WTC11 (cell line): ENCODE data around the gene ICAM1. TPM values are rescaled to one million over a fixed set of nuclear protein-coding genes. Genes with fewer than 3 reads are reported as not detected.

Source experiments
- ATAC-seq: fragments of 200-7000 bp; cut with Tn5 transposase; 2 replicates; pipeline ENCODE4 v1.10.0; 2021; ENCODE audit warnings: mild to moderate bottlenecking, moderate library complexity
- CTCF ChIA-PET: fragments of 300-600 bp; sonication (Branson Sonifier 250); formaldehyde crosslinking; loops from one replicate; lab custom pipeline; 2021; ENCODE audit warnings: antibody characterized with exemption; lab: Charles Lee
- POLR2A ChIA-PET: fragments of 350-600 bp; sonication (Branson Sonifier 250); formaldehyde crosslinking; loops from one replicate; lab custom pipeline; 2021; ENCODE audit warnings: antibody characterized with exemption; lab: Charles Lee
- DNase-seq: peaks from one replicate; pipeline ENCODE4 v3.0.0; 2021; ENCODE audit warnings: low spot score
- H3K27ac Mint-ChIP-seq: 2 replicates; pipeline ENCODE4 v1.8.0; 2021; ENCODE audit warnings: mixed read lengths
- H3K27me3 Mint-ChIP-seq: 2 replicates; pipeline ENCODE4 v1.8.0; 2021; ENCODE audit warnings: low read depth, mild to moderate bottlenecking, moderate library complexity, mixed read lengths
- H3K36me3 Mint-ChIP-seq: 2 replicates; pipeline ENCODE4 v1.8.0; 2021; ENCODE audit warnings: mixed read lengths
- H3K4me1 Mint-ChIP-seq: 2 replicates; pipeline ENCODE4 v1.8.0; 2022; ENCODE audit warnings: mixed read lengths
- H3K4me3 Mint-ChIP-seq: 2 replicates; pipeline ENCODE4 v1.8.0; 2021; ENCODE audit warnings: mild to moderate bottlenecking, moderate library complexity, mixed read lengths
- H3K9me3 Mint-ChIP-seq: 2 replicates; pipeline ENCODE4 v1.8.0; 2021; ENCODE audit warnings: mixed read lengths
- CREB1 ChIP-seq: sonication (generic); formaldehyde crosslinking; IDR thresholded peaks from 2 replicates; pipeline ENCODE4 v1.8.0; 2023; ENCODE audit warnings: mild to moderate bottlenecking, missing genetic modification reagents
- CTCF ChIP-seq: fragments of 200-600 bp; IDR thresholded peaks from 2 replicates; pipeline ENCODE4 v1.8.0; 2022; ENCODE audit warnings: antibody characterized with exemption
- E2F4 ChIP-seq: sonication (generic); formaldehyde crosslinking; IDR thresholded peaks from 2 replicates; pipeline ENCODE4 v1.8.1; 2022; ENCODE audit warnings: low read depth, mild to moderate bottlenecking, moderate library complexity, missing genetic modification reagents, borderline replicate concordance
- E2F5 ChIP-seq: sonication (generic); formaldehyde crosslinking; IDR thresholded peaks from 2 replicates; pipeline ENCODE4 v1.8.1; 2022; ENCODE audit warnings: mild to moderate bottlenecking, moderate library complexity, missing genetic modification reagents
- FOXJ3 ChIP-seq: sonication (generic); formaldehyde crosslinking; IDR thresholded peaks from 2 replicates; pipeline ENCODE4 v1.9.0; 2021; ENCODE audit warnings: missing genetic modification reagents, mild to moderate bottlenecking, borderline replicate concordance
- GTF2I ChIP-seq: fragments of 250-450 bp; sonication (Bioruptor Pico); conservative IDR thresholded peaks from 2 replicates; pipeline ENCODE4 v1.4.0; 2021; ENCODE audit warnings: mild to moderate bottlenecking
- HMGXB4 ChIP-seq: sonication (generic); formaldehyde crosslinking; IDR thresholded peaks from 2 replicates; pipeline ENCODE4 v1.8.1; 2023; ENCODE audit warnings: mild to moderate bottlenecking, moderate library complexity, missing genetic modification reagents
- IRF2 ChIP-seq: sonication (generic); formaldehyde crosslinking; IDR thresholded peaks from 2 replicates; pipeline ENCODE4 v1.8.0; 2022; ENCODE audit warnings: low read depth, missing genetic modification reagents, borderline replicate concordance
- JAZF1 ChIP-seq: fragments of 250-450 bp; sonication (Bioruptor Pico); IDR thresholded peaks from 2 replicates; pipeline ENCODE4 v1.9.0; 2021; ENCODE audit warnings: moderate library complexity, mild to moderate bottlenecking, inconsistent platforms
- KAT7 ChIP-seq: sonication (generic); formaldehyde crosslinking; IDR thresholded peaks from 2 replicates; pipeline ENCODE4 v1.8.1; 2023; ENCODE audit warnings: missing genetic modification reagents, mild to moderate bottlenecking, borderline replicate concordance
- MLX ChIP-seq: sonication (generic); formaldehyde crosslinking; IDR thresholded peaks from 2 replicates; pipeline ENCODE4 v1.8.1; 2023; ENCODE audit warnings: mild to moderate bottlenecking, missing genetic modification reagents, moderate library complexity
- SP1 ChIP-seq: sonication (generic); formaldehyde crosslinking; conservative IDR thresholded peaks from 2 replicates; pipeline ENCODE4 v1.8.1; 2022; ENCODE audit warnings: missing genetic modification reagents
- STAT6 ChIP-seq: sonication (generic); formaldehyde crosslinking; conservative IDR thresholded peaks from 2 replicates; pipeline ENCODE4 v1.8.1; 2023; ENCODE audit warnings: mild to moderate bottlenecking, low read depth, missing genetic modification reagents, moderate library complexity
- TCF7 ChIP-seq: sonication (generic); formaldehyde crosslinking; IDR thresholded peaks from 2 replicates; pipeline ENCODE4 v1.8.0; 2022; ENCODE audit warnings: mild to moderate bottlenecking, low read depth, missing genetic modification reagents, moderate library complexity
- USF1 ChIP-seq: sonication (generic); formaldehyde crosslinking; IDR thresholded peaks from 2 replicates; pipeline ENCODE4 v1.8.0; 2022; ENCODE audit warnings: mild to moderate bottlenecking, missing genetic modification reagents
- ZBTB43 ChIP-seq: sonication (generic); formaldehyde crosslinking; IDR thresholded peaks from 2 replicates; pipeline ENCODE4 v1.8.1; 2023; ENCODE audit warnings: mild to moderate bottlenecking, missing genetic modification reagents
- ZNF121 ChIP-seq: sonication (generic); formaldehyde crosslinking; IDR thresholded peaks from 2 replicates; pipeline ENCODE4 v1.8.0; 2023; ENCODE audit warnings: missing genetic modification reagents
- ZNF317 ChIP-seq: sonication (generic); formaldehyde crosslinking; IDR thresholded peaks from 2 replicates; pipeline ENCODE4 v1.8.1; 2023; ENCODE audit warnings: low read depth, mild to moderate bottlenecking, moderate library complexity, missing genetic modification reagents, borderline replicate concordance
- ZNF416 ChIP-seq: fragments of 250-450 bp; sonication (Bioruptor Pico); IDR thresholded peaks from 2 replicates; pipeline ENCODE4 v1.9.0; 2021; ENCODE audit warnings: mild to moderate bottlenecking, inconsistent platforms
- total RNA-seq: library from RNA; stranded (reverse); gene quantifications from 3 replicates; pipeline ENCODE4 v1.2.3, GENCODE V29; 2021

ICAM1 gene
- total RNA-seq, 1 experiment from 2014 or later, result 3.8 TPM

- no peak for TF ChIP-seq E2F4
- no peak for TF ChIP-seq SP1
- no peak for TF ChIP-seq HMGXB4
- TF ChIP-seq JAZF1, result no peak
- TF ChIP-seq ZNF121 (CRISPR knock-in tag), result no peak
- no peak for TF ChIP-seq IRF2 (CRISPR knock-in tag)
- TF ChIP-seq KAT7 (CRISPR knock-in tag), result no peak
- no peak for TF ChIP-seq ZNF317 (CRISPR knock-in tag)
- no peak for TF ChIP-seq TCF7
- no peak for TF ChIP-seq CTCF
- TF ChIP-seq E2F5 (CRISPR knock-in tag), result no peak
- TF ChIP-seq GTF2I (CRISPR knock-in tag), result no peak
- no peak for TF ChIP-seq USF1 (CRISPR knock-in tag)
- Mint-ChIP-seq H3K4me3 (no peak overlapping the region), H3K27me3 (no peaks in the 10 kb centered on the region; the same call in 1 of the 2 replicates), H3K9me3 (no peaks in the 10 kb centered on the region), H3K36me3 (peaks cover 8% of the 10 kb centered on the region), H3K27ac (peak overlapping the region; percentile 53; the same call in 1 of the 2 replicates), H3K4me1 (peaks cover 10% of the 10 kb centered on the region)
- DNase-seq (no peak), ATAC-seq (no peak)
- ChIA-PET POLR2A (no interaction called here), CTCF (interaction anchor here (0.5 to 3.6 kb wide), 3 partner anchors 24 to 583 kb away, joined by 3 to 43 read pairs (median 6); no protein-coding TSS in a partner anchor)
These were observed 44.9 kb upstream of the ICAM1 start for GRCh38 chr19:10226021-10226375.

GRCh38 chr19:10226376-10227025 lies 44.4 kb upstream of the ICAM1 start:
- ATAC-seq, result no peak
- DNase-seq, result no peak
- ChIA-PET POLR2A (interaction anchor here (0.6 kb wide), 1 partner anchor 63 kb away, joined by 3 read pairs; no protein-coding TSS in a partner anchor), CTCF (interaction anchor here (0.5 to 3.6 kb wide), 4 partner anchors 24 to 582 kb away, joined by 3 to 43 read pairs (median 4); no protein-coding TSS in a partner anchor)
- Mint-ChIP-seq H3K27ac (peak overlapping the region; percentile 53; the same call in 1 of the 2 replicates), H3K9me3 (no peaks in the 10 kb centered on the region), H3K4me1 (peaks cover 10% of the 10 kb centered on the region), H3K4me3 (no peak overlapping the region), H3K27me3 (no peaks in the 10 kb centered on the region; the same call in 1 of the 2 replicates), H3K36me3 (peaks cover 8% of the 10 kb centered on the region)
- TF ChIP-seq STAT6 (CRISPR knock-in tag), result no peak
- no peak for TF ChIP-seq MLX (CRISPR knock-in tag)
- TF ChIP-seq CREB1 (CRISPR knock-in tag), result no peak
- TF ChIP-seq ZNF416, result no peak
- TF ChIP-seq FOXJ3 (CRISPR knock-in tag), result no peak
- no peak for TF ChIP-seq ZBTB43 (CRISPR knock-in tag)
- TF ChIP-seq GTF2I (CRISPR knock-in tag), result no peak
